Measurements from ENCODE around the gene CLASP1. TPM values are rescaled to one million over a fixed set of nuclear protein-coding genes. Genes with fewer than 3 reads are reported as not detected.

Gene CLASP1
- total RNA-seq, 2 experiments from 2014 or later, result 58.0 to 58.5 TPM

DNA sequence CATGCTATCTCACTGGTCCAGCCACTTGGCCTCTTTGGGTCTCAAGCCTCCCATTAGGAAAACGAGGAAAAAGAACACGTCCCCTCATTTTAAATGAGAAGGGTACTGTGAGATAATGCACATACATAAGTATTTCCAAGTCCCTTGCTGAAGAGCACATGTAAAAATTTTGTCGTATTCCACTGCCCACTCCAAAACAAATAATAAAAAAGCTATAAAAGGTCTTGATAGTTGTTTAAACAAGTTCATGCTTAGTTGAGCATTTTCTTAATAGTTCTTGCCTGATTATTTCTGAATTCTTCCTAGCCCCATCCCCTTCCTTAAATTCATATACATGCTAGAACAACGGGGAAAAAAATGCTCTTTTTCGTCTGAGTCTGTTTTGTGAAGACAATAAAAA lies 228.8 kb downstream of the CLASP1 start:
- Histone ChIP-seq H3K36me3 (ENCODE audit: insufficient read depth, low read length) (peaks cover 60% of the 10 kb centered on the region), H3K27ac (ENCODE audit: low read depth in 1 of 2, low read length in 2 of 2) (no peak overlapping the region), H3K4me1 (ENCODE audit: insufficient read depth, low read length) (no peaks in the 10 kb centered on the region), H3K9me3 (ENCODE audit: control insufficient read depth in 1 of 2, insufficient read depth in 1 of 2, low read length in 2 of 2) (no peaks in the 10 kb centered on the region), H3K4me3 (ENCODE audit: low read length) (no peak overlapping the region), H3K27me3 (ENCODE audit: control insufficient read depth in 1 of 2, insufficient read depth in 2 of 2, low read length in 2 of 2) (no peaks in the 10 kb centered on the region)
- no peaks in the 10 kb centered on the region for H3K4me1 Mint-ChIP-seq (ENCODE audit: low read depth)
- DNase-seq, result no peak
- no peak overlapping the region for H3K27ac Mint-ChIP-seq
- no peak for ATAC-seq (ENCODE audit: poor library complexity)
- ChIA-PET POLR2A (no interaction called here), CTCF (no interaction called here)
- H3K27me3 Mint-ChIP-seq, result no peaks in the 10 kb centered on the region
- intact Hi-C loops (cut with DNase I, micrococcal nuclease), result no loop called here
- TF ChIP-seq, protein P1, sequence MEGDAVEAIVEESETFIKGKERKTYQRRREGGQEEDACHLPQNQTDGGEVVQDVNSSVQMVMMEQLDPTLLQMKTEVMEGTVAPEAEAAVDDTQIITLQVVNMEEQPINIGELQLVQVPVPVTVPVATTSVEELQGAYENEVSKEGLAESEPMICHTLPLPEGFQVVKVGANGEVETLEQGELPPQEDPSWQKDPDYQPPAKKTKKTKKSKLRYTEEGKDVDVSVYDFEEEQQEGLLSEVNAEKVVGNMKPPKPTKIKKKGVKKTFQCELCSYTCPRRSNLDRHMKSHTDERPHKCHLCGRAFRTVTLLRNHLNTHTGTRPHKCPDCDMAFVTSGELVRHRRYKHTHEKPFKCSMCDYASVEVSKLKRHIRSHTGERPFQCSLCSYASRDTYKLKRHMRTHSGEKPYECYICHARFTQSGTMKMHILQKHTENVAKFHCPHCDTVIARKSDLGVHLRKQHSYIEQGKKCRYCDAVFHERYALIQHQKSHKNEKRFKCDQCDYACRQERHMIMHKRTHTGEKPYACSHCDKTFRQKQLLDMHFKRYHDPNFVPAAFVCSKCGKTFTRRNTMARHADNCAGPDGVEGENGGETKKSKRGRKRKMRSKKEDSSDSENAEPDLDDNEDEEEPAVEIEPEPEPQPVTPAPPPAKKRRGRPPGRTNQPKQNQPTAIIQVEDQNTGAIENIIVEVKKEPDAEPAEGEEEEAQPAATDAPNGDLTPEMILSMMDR (IDR thresholded peaks at IDR 0.05), result no peak
- H3K4me3 Mint-ChIP-seq, result no peak overlapping the region
- no peaks in the 10 kb centered on the region for H3K9me3 Mint-ChIP-seq
- peaks cover 74% of the 10 kb centered on the region for H3K36me3 Mint-ChIP-seq (ENCODE audit: low read depth)

DNA sequence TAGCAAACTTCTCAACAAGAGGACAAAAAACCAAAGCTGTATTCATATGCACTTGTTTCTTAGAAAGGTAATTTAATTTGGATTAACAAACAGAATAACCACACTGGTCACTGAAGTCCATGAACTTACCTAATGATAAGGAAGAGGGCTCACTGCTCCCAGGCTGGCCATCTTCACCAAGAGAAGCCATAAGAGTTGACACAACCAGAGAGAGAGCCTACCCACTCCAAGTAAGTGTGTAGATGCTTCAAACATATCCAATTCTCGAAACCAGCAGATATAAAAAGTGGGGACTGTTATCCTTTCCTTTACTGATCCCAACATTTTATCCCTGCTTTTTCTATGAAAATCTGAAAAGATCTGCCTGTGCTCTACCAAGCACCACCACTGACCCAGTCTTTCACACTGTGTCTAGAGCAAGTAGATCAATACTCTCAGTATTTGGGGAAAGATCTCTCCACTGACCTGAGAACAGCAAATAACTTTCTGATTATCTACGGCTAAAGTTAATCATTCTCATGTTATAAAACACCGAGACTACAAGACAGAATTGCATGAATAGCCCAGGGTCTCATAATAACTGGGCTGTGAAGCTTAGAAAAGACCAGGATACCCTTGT lies 230.1 kb downstream of the CLASP1 start:
- POLR2A ChIA-PET, result no interaction called here
- no peak overlapping the region for H3K27ac ChIP-seq (ENCODE audit: low read depth in 1 of 2, low read length in 2 of 2)
- H3K4me1 ChIP-seq (ENCODE audit: insufficient read depth, low read length), result no peaks in the 10 kb centered on the region
- H3K27me3 ChIP-seq (ENCODE audit: control insufficient read depth in 1 of 2, insufficient read depth in 2 of 2, low read length in 2 of 2), result no peaks in the 10 kb centered on the region
- ATAC-seq (ENCODE audit: poor library complexity), result no peak
- no peak overlapping the region for H3K4me3 ChIP-seq (ENCODE audit: low read length)
- CTCF ChIA-PET, result no interaction called here
- no peak overlapping the region for H3K4me3 Mint-ChIP-seq
- intact Hi-C loops (cut with DNase I, micrococcal nuclease), result no loop called here
- H3K27me3 Mint-ChIP-seq, result no peaks in the 10 kb centered on the region
- TF ChIP-seq, protein P1 (IDR thresholded peaks at IDR 0.05), result no peak
- no peaks in the 10 kb centered on the region for H3K9me3 ChIP-seq (ENCODE audit: control insufficient read depth in 1 of 2, insufficient read depth in 1 of 2, low read length in 2 of 2)
- H3K36me3 Mint-ChIP-seq (ENCODE audit: low read depth), result peaks cover 73% of the 10 kb centered on the region
- H3K4me1 Mint-ChIP-seq (ENCODE audit: low read depth), result no peaks in the 10 kb centered on the region
- peaks cover 51% of the 10 kb centered on the region for H3K36me3 ChIP-seq (ENCODE audit: insufficient read depth, low read length)
- no peak for DNase-seq
- H3K9me3 Mint-ChIP-seq, result no peaks in the 10 kb centered on the region
- H3K27ac Mint-ChIP-seq, result no peak overlapping the region

DNA sequence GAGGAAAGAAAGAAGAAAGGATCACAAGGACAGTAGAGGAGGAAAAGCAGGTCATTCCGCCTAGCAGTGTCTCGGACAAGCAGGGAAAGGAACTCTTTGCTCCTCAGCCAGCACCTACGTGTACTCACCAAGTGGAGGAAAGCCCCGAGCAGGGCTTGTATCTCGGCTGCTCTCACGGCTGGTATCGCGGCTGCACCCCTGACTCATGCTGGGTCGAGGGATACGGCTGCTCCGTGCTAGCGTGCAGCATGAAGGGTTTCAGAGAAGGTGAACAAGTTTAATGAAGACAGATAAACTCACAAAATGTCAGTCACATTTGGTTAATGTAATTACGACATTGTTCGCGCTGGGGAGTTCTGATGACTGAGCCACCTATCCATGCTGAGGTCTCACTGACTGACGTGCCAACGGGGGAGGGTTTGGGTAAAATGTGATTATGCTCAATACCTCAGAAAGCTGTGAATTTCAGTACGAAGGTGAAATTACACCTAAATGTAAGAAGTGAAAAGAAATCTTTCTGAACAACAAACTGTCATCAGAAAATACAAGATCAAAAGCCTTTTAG lies 230.7 kb downstream of the CLASP1 start:
- Mint-ChIP-seq H3K36me3 (ENCODE audit: low read depth) (peaks cover 73% of the 10 kb centered on the region), H3K4me3 (no peak overlapping the region), H3K27ac (no peak overlapping the region), H3K9me3 (no peaks in the 10 kb centered on the region), H3K4me1 (ENCODE audit: low read depth) (no peaks in the 10 kb centered on the region), H3K27me3 (no peaks in the 10 kb centered on the region)
- Histone ChIP-seq H3K4me1 (ENCODE audit: insufficient read depth, low read length) (no peaks in the 10 kb centered on the region), H3K9me3 (ENCODE audit: control insufficient read depth in 1 of 2, insufficient read depth in 1 of 2, low read length in 2 of 2) (no peaks in the 10 kb centered on the region), H3K27ac (ENCODE audit: low read depth in 1 of 2, low read length in 2 of 2) (no peak overlapping the region), H3K27me3 (ENCODE audit: control insufficient read depth in 1 of 2, insufficient read depth in 2 of 2, low read length in 2 of 2) (no peaks in the 10 kb centered on the region), H3K4me3 (ENCODE audit: low read length) (no peak overlapping the region), H3K36me3 (ENCODE audit: insufficient read depth, low read length) (peaks cover 45% of the 10 kb centered on the region)
- ATAC-seq (ENCODE audit: poor library complexity) (no peak), DNase-seq (no peak)
- TF ChIP-seq, protein P1 (IDR thresholded peaks at IDR 0.05), result no peak
- intact Hi-C loops (cut with DNase I, micrococcal nuclease), result no loop called here
- CTCF ChIA-PET, result no interaction called here
- POLR2A ChIA-PET, result no interaction called here

Measured in CD4-positive, alpha-beta T cell (primary cell).